GM12874 (cell line): ENCODE data around the gene NDUFAB1.

Source experiments
- TF ChIP-seq, protein P1 (sequence below): IDR thresholded peaks from 2 replicates; pipeline ENCODE4 v1.5.1; 2011; ENCODE audit warnings: low read depth, mild to moderate bottlenecking, control low read depth, low read length, moderate library complexity; ENCODE audit not compliant: insufficient read depth

NDUFAB1 gene

GRCh38 chr16:23539984-23540816 is 55.9 kb downstream of the NDUFAB1 start:
- TF ChIP-seq, protein P1, sequence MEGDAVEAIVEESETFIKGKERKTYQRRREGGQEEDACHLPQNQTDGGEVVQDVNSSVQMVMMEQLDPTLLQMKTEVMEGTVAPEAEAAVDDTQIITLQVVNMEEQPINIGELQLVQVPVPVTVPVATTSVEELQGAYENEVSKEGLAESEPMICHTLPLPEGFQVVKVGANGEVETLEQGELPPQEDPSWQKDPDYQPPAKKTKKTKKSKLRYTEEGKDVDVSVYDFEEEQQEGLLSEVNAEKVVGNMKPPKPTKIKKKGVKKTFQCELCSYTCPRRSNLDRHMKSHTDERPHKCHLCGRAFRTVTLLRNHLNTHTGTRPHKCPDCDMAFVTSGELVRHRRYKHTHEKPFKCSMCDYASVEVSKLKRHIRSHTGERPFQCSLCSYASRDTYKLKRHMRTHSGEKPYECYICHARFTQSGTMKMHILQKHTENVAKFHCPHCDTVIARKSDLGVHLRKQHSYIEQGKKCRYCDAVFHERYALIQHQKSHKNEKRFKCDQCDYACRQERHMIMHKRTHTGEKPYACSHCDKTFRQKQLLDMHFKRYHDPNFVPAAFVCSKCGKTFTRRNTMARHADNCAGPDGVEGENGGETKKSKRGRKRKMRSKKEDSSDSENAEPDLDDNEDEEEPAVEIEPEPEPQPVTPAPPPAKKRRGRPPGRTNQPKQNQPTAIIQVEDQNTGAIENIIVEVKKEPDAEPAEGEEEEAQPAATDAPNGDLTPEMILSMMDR = no peak

GRCh38 chr16:23538919-23539278 is 57.2 kb downstream of the NDUFAB1 start:
- TF ChIP-seq, protein P1 = no peak

GRCh38 chr16:23537390-23537789 is 58.7 kb downstream of the NDUFAB1 start:
- TF ChIP-seq, protein P1 = no peak

DNA sequence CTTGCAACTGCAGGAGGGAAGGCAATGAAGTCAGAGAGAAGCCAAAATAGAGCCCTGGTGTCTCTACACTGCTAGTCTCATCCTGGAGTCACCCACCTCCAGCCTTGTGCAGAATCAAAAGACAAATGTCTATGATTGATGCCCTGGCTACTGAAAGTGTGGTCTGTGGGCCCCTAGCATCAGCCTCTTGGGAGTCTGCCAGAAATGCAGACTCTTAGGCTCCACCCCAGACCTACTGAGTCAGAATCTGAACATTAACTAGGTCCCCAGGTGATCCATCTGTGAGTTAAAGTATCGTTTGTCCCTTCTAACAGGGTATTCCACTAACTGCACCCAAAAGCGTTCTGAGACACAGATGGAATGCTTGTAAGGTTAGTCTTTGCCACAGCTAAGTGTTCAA is 60.2 kb downstream of the NDUFAB1 start:
- TF ChIP-seq, protein P1 = no peak

GRCh38 chr16:23534868-23535860 is 61.0 kb downstream of the NDUFAB1 start:
- TF ChIP-seq, protein P1 = no peak

- TF ChIP-seq, protein P1 = no peak
These were observed 63.7 kb downstream of the NDUFAB1 start for GRCh38 chr16:23532448-23532847.
